Neural cell (in vitro differentiated cells): ENCODE data around the gene MED27.

ENCODE experiments used
- EP300 ChIP-seq: fragments of 450-650 bp; conservative IDR thresholded peaks from 2 replicates; pipeline ENCODE4 v1.6.1; 2014; ENCODE audit warnings: antibody characterized with exemption, mild to moderate bottlenecking, moderate library complexity; ENCODE audit not compliant: poor library complexity, severe bottlenecking
- EZH2 ChIP-seq: fragments of 200-600, 300-800 bp; shearing (Covaris generic), sonication (generic); IDR thresholded peaks from 2 replicates; pipeline ENCODE4 v1.6.1; 2014; ENCODE audit warnings: antibody characterized with exemption, low read length, borderline replicate concordance, mild to moderate bottlenecking; ENCODE audit not compliant: insufficient read depth, poor library complexity, severe bottlenecking
- POLR2AphosphoS5 ChIP-seq: IDR thresholded peaks from 2 replicates; pipeline ENCODE4 v1.6.1; 2012
- RAD21 ChIP-seq: fragments of 450-650 bp; conservative IDR thresholded peaks from 2 replicates; pipeline ENCODE4 v1.6.1; 2014; ENCODE audit warnings: antibody characterized with exemption, mild to moderate bottlenecking, moderate library complexity
- TF ChIP-seq, protein P1 (sequence below): IDR thresholded peaks from 2 replicates; pipeline ENCODE4 v1.6.1; 2012; ENCODE audit warnings: borderline replicate concordance
- TF ChIP-seq, protein P2 (sequence below): fragments of 450-650 bp; IDR thresholded peaks from 2 replicates; pipeline ENCODE4 v1.5.1; 2014; ENCODE audit warnings: antibody characterized with exemption, mild to moderate bottlenecking, moderate library complexity; ENCODE audit not compliant: poor library complexity, severe bottlenecking

DNA sequence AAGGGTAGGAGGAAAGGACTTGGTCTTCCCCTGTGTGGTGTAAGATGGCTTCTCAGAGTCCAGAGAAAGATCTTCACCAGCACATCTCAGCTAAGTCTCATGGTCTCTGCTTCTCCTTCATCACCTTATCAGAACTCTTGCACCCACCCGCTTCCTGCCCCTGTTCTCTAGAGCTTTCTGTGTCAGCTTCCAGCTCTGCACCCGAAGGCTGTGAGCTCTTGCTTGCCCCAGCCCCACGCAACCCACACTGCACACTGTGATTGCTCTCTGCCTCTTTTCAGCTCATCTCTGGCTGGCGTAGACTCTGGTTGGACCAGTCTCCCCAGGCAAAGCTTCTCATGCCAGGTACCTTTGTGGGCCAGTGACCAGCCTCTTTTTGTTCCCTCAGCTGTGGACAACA lies 246.6 kb downstream of the MED27 start:
- TF ChIP-seq, protein P1, sequence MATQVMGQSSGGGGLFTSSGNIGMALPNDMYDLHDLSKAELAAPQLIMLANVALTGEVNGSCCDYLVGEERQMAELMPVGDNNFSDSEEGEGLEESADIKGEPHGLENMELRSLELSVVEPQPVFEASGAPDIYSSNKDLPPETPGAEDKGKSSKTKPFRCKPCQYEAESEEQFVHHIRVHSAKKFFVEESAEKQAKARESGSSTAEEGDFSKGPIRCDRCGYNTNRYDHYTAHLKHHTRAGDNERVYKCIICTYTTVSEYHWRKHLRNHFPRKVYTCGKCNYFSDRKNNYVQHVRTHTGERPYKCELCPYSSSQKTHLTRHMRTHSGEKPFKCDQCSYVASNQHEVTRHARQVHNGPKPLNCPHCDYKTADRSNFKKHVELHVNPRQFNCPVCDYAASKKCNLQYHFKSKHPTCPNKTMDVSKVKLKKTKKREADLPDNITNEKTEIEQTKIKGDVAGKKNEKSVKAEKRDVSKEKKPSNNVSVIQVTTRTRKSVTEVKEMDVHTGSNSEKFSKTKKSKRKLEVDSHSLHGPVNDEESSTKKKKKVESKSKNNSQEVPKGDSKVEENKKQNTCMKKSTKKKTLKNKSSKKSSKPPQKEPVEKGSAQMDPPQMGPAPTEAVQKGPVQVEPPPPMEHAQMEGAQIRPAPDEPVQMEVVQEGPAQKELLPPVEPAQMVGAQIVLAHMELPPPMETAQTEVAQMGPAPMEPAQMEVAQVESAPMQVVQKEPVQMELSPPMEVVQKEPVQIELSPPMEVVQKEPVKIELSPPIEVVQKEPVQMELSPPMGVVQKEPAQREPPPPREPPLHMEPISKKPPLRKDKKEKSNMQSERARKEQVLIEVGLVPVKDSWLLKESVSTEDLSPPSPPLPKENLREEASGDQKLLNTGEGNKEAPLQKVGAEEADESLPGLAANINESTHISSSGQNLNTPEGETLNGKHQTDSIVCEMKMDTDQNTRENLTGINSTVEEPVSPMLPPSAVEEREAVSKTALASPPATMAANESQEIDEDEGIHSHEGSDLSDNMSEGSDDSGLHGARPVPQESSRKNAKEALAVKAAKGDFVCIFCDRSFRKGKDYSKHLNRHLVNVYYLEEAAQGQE = no peak
- TF ChIP-seq, protein P2, sequence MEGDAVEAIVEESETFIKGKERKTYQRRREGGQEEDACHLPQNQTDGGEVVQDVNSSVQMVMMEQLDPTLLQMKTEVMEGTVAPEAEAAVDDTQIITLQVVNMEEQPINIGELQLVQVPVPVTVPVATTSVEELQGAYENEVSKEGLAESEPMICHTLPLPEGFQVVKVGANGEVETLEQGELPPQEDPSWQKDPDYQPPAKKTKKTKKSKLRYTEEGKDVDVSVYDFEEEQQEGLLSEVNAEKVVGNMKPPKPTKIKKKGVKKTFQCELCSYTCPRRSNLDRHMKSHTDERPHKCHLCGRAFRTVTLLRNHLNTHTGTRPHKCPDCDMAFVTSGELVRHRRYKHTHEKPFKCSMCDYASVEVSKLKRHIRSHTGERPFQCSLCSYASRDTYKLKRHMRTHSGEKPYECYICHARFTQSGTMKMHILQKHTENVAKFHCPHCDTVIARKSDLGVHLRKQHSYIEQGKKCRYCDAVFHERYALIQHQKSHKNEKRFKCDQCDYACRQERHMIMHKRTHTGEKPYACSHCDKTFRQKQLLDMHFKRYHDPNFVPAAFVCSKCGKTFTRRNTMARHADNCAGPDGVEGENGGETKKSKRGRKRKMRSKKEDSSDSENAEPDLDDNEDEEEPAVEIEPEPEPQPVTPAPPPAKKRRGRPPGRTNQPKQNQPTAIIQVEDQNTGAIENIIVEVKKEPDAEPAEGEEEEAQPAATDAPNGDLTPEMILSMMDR = no peak
- TF ChIP-seq RAD21 (no peak), EZH2 (no peak), EP300 (no peak), POLR2AphosphoS5 (no peak)
